Neural cell (in vitro differentiated cells): ENCODE measurements around the gene DUS2. TPM values are rescaled to one million over a fixed set of nuclear protein-coding genes. Genes with fewer than 3 reads are reported as not detected.
"Not testable (repeated sequence)": the region's sequence is repeated elsewhere in the genome, so short reads cannot be mapped to it uniquely, and the experiment has no call there.

Experiments
- H2AFZ ChIP-seq: fragments of 200-600, 300-800 bp; sonication (generic), shearing (Covaris generic); 2 replicates; pipeline ENCODE4 v1.6.0; 2014; ENCODE audit warnings: low read depth, mild to moderate bottlenecking, antibody characterized with exemption, low read length, moderate library complexity
- H3F3A ChIP-seq: fragments of 200-600 bp; shearing (Covaris generic); 2 replicates; pipeline ENCODE4 v1.6.1; 2016; ENCODE audit warnings: mild to moderate bottlenecking, moderate library complexity, mixed read lengths, antibody characterized with exemption, low read length; ENCODE audit not compliant: insufficient read depth, poor library complexity, severe bottlenecking
- H3K27ac ChIP-seq: fragments of 200-600, 300-800 bp; sonication (generic), shearing (Covaris generic); 2 replicates; pipeline ENCODE4 v1.5.1; 2014; ENCODE audit warnings: mild to moderate bottlenecking, low read length, moderate library complexity
- H3K27me3 ChIP-seq: fragments of 300-800, 200-600 bp; sonication (generic), shearing (Covaris generic); 2 replicates; pipeline ENCODE4 v1.6.0; 2014; ENCODE audit warnings: mild to moderate bottlenecking, low read depth, low read length, moderate library complexity; ENCODE audit not compliant: insufficient read depth
- H3K36me3 ChIP-seq: fragments of 300-800, 200-600 bp; sonication (generic), shearing (Covaris generic); 2 replicates; pipeline ENCODE4 v1.5.1; 2014; ENCODE audit warnings: mild to moderate bottlenecking, antibody characterized with exemption, low read length, moderate library complexity; ENCODE audit not compliant: insufficient read depth
- H3K4me2 ChIP-seq: fragments of 300-800, 200-600 bp; sonication (generic), shearing (Covaris generic); 2 replicates; pipeline ENCODE4 v1.6.0; 2014; ENCODE audit warnings: mild to moderate bottlenecking, low read length
- H3K4me3 ChIP-seq: fragments of 300-800, 200-600 bp; sonication (generic), shearing (Covaris generic); 2 replicates; pipeline ENCODE4 v1.5.1; 2014; ENCODE audit warnings: mild to moderate bottlenecking, low read length, moderate library complexity
- H3K79me2 ChIP-seq: fragments of 200-600 bp; shearing (Covaris generic); replicated peaks from 2 replicates; pipeline ENCODE4 v1.6.0; 2014; ENCODE audit warnings: mild to moderate bottlenecking, low read length, moderate library complexity; ENCODE audit not compliant: insufficient read depth
- H3K9ac ChIP-seq: fragments of 300-800, 200-600 bp; sonication (generic), shearing (Covaris generic); 2 replicates; pipeline ENCODE4 v1.6.1; 2016; ENCODE audit warnings: mild to moderate bottlenecking, low read length, mixed read lengths
- H3K9me2 ChIP-seq: fragments of 200-600 bp; shearing (Covaris generic); 2 replicates; pipeline ENCODE4 v1.6.1; 2016; ENCODE audit warnings: mild to moderate bottlenecking, low read length, mixed read lengths; ENCODE audit not compliant: insufficient read depth
- H3K9me3 ChIP-seq: fragments of 200-600, 300-800 bp; sonication (generic), shearing (Covaris generic); 2 replicates; pipeline ENCODE4 v1.6.1; 2016; ENCODE audit warnings: mild to moderate bottlenecking, mixed run types, low read length, moderate library complexity, mixed read lengths
- H4K20me1 ChIP-seq: fragments of 200-600 bp; shearing (Covaris generic); 2 replicates; pipeline ENCODE4 v1.6.1; 2016; ENCODE audit warnings: mild to moderate bottlenecking, mixed run types; ENCODE audit not compliant: insufficient read depth
- CTCF ChIP-seq: fragments of 450-650 bp; IDR thresholded peaks from 2 replicates; pipeline ENCODE4 v1.5.1; 2014; ENCODE audit warnings: antibody characterized with exemption, mild to moderate bottlenecking, moderate library complexity; ENCODE audit not compliant: poor library complexity, severe bottlenecking
- EP300 ChIP-seq: fragments of 450-650 bp; conservative IDR thresholded peaks from 2 replicates; pipeline ENCODE4 v1.6.1; 2014; ENCODE audit warnings: antibody characterized with exemption, mild to moderate bottlenecking, moderate library complexity; ENCODE audit not compliant: poor library complexity, severe bottlenecking
- EZH2 ChIP-seq: fragments of 200-600, 300-800 bp; shearing (Covaris generic), sonication (generic); IDR thresholded peaks from 2 replicates; pipeline ENCODE4 v1.6.1; 2014; ENCODE audit warnings: antibody characterized with exemption, low read length, borderline replicate concordance, mild to moderate bottlenecking; ENCODE audit not compliant: insufficient read depth, poor library complexity, severe bottlenecking
- MXI1 ChIP-seq: fragments of 450-650 bp; conservative IDR thresholded peaks from 2 replicates; pipeline ENCODE4 v1.6.1; 2014; ENCODE audit warnings: antibody characterized with exemption, mild to moderate bottlenecking; ENCODE audit not compliant: poor library complexity, severe bottlenecking
- POLR2AphosphoS5 ChIP-seq: IDR thresholded peaks from 2 replicates; pipeline ENCODE4 v1.6.1; 2012
- REST ChIP-seq: IDR thresholded peaks from 2 replicates; pipeline ENCODE4 v1.6.1; 2012; ENCODE audit warnings: borderline replicate concordance
- TAF1 ChIP-seq: IDR thresholded peaks from 2 replicates; pipeline ENCODE4 v1.6.1; 2012; ENCODE audit warnings: low read depth
- polyA plus RNA-seq: library from polyadenylated mRNA; depleted of rRNA; stranded (reverse); fragments of >200 nt; gene quantifications from 2 replicates; pipeline ENCODE4 v1.2.3, GENCODE V29; 2014

DUS2 gene
- polyA plus RNA-seq, 1 donor from 2014 or later = 22.4 TPM

GRCh38 chr16:68022278-68022727, 781 bp upstream of the DUS2 start:
- H3F3A ChIP-seq = no peaks in the 10 kb centered on the region
- peak overlapping the region; percentile 78 for H2AFZ ChIP-seq
- H3K9ac ChIP-seq = peak overlapping the region; percentile 78

GRCh38 chr16:68028996-68029395, 5.9 kb downstream of the DUS2 start:
- H3K27ac ChIP-seq = no peak overlapping the region
- H3K36me3 ChIP-seq = no peaks in the 10 kb centered on the region
- H3K9ac ChIP-seq = no peak overlapping the region
- H3K79me2 ChIP-seq = peaks cover 2% of the 10 kb centered on the region
- no peak overlapping the region for H3K4me2 ChIP-seq
- H3F3A ChIP-seq = no peaks in the 10 kb centered on the region
- no peaks in the 10 kb centered on the region for H4K20me1 ChIP-seq
- no peaks in the 10 kb centered on the region for H3K9me3 ChIP-seq
- TF ChIP-seq TAF1 = no peak
- TF ChIP-seq CTCF = no peak
- TF ChIP-seq MXI1 = no peak
- H3K27me3 ChIP-seq = no peaks in the 10 kb centered on the region
- no peak overlapping the region for H3K4me3 ChIP-seq
- H3K9me2 ChIP-seq = no peaks in the 10 kb centered on the region
- H2AFZ ChIP-seq = no peak overlapping the region

More at GRCh38 chr16:68022278-68022727, 781 bp upstream of the DUS2 start:
- H3K4me3 ChIP-seq = peak overlapping the region; percentile 100
- TF ChIP-seq POLR2AphosphoS5 (no peak), CTCF (no peak), REST (no peak), EZH2 (no peak), MXI1 (no peak), EP300 (no peak)
- no peaks in the 10 kb centered on the region for H4K20me1 ChIP-seq
- no peaks in the 10 kb centered on the region for H3K9me3 ChIP-seq
- no peaks in the 10 kb centered on the region for H3K27me3 ChIP-seq
- peak overlapping the region; percentile 87 for H3K4me2 ChIP-seq
- H3K36me3 ChIP-seq = no peaks in the 10 kb centered on the region
- H3K9me2 ChIP-seq = no peaks in the 10 kb centered on the region
- peak overlapping the region; percentile 74 for H3K27ac ChIP-seq
- peaks cover 13% of the 10 kb centered on the region for H3K79me2 ChIP-seq

- not testable (repeated sequence) for H3K9ac ChIP-seq, H2AFZ ChIP-seq, H3K27me3 ChIP-seq, H3K4me3 ChIP-seq, H4K20me1 ChIP-seq, H3K9me3 ChIP-seq, H3K9me2 ChIP-seq, H3K79me2 ChIP-seq, H3K4me2 ChIP-seq, H3K27ac ChIP-seq, H3F3A ChIP-seq, H3K36me3 ChIP-seq
These were observed 7.0 kb downstream of the DUS2 start for GRCh38 chr16:68030108-68030507.
